B cell (primary cell): ENCODE measurements around the gene CZIB. TPM values are rescaled to one million over a fixed set of nuclear protein-coding genes. Genes with fewer than 3 reads are reported as not detected.

ENCODE experiments used
- ATAC-seq: fragments of 200-7000 bp; cut with Tn5 transposase; one replicate; pipeline ENCODE4 v1.10.0; 2021; ENCODE audit warnings: low read depth, mild to moderate bottlenecking, moderate number of reproducible peaks, moderate library complexity
- CTCF ChIA-PET: fragments of 350-600 bp; sonication (Branson Sonifier 250); formaldehyde crosslinking; loops from one replicate; lab custom pipeline; 2021; ENCODE audit warnings: antibody characterized with exemption, inconsistent platforms; lab: Charles Lee
- POLR2A ChIA-PET: fragments of 350-600 bp; sonication (Branson Sonifier 250); formaldehyde crosslinking; loops from one replicate; lab custom pipeline; 2021; ENCODE audit warnings: antibody characterized with exemption; lab: Charles Lee
- DNase-seq: peaks from one replicate; pipeline ENCODE4 v3.0.0; 2013
- H2AFZ ChIP-seq: 2 replicates; pipeline ENCODE4 v1.6.1; 2012; ENCODE audit warnings: mild to moderate bottlenecking, low read depth, low read length; ENCODE audit not compliant: insufficient read depth, poor library complexity, severe bottlenecking
- H3K27ac ChIP-seq, 2 donors: 1 replicate in 1 of 2; 2 replicates in 1 of 2; pipeline ENCODE4 v1.5.1; 2012 to 2013; ENCODE audit warnings: low read length in 2 of 2, mild to moderate bottlenecking in 2 of 2, moderate library complexity in 1 of 2
- H3K27me3 ChIP-seq, 4 experiments: fragments of 200-600 bp in 1 of 4; sonication (generic) in 1 of 4; replicated peaks in 1 of 4; 1 replicate in 2 of 4; 2 replicates in 2 of 4; pipeline versions ENCODE4 v1.6.1 to v1.7.0; 2013 to 2016; ENCODE audit warnings: low read length in 3 of 4, mild to moderate bottlenecking in 2 of 4, mixed read lengths in 1 of 4, moderate library complexity in 1 of 4; ENCODE audit not compliant: insufficient read depth in 4 of 4, control insufficient read depth in 3 of 4; ENCODE audit errors: control extremely low read depth in 1 of 4
- H3K36me3 ChIP-seq, 2 experiments: replicated peaks in 1 of 2; 1 replicate in 1 of 2; 2 replicates in 1 of 2; pipeline versions ENCODE4 v1.6.1 to v1.7.1; 2013; ENCODE audit warnings: low read length in 1 of 2; ENCODE audit not compliant: insufficient read depth in 2 of 2, control insufficient read depth in 1 of 2; ENCODE audit errors: control extremely low read depth in 1 of 2, extremely low read depth in 1 of 2
- H3K4me1 ChIP-seq, 2 donors: fragments of 200-600 bp in 1 of 2; sonication (generic) in 1 of 2; 1 replicate in 1 of 2; 2 replicates in 1 of 2; pipeline versions ENCODE4 v1.5.1 to v1.6.1; 2013 to 2017; ENCODE audit warnings: low read length in 2 of 2; ENCODE audit not compliant: control insufficient read depth in 2 of 2, insufficient read depth in 2 of 2
- H3K4me2 ChIP-seq: replicated peaks from 2 replicates; pipeline ENCODE3; 2012; ENCODE audit warnings: mild to moderate bottlenecking, low read depth, low read length; ENCODE audit not compliant: poor library complexity, severe bottlenecking
- H3K4me3 ChIP-seq, 5 experiments: fragments of 200-600 bp in 1 of 5; sonication (generic) in 1 of 5; 1 replicate in 3 of 5; 2 replicates in 2 of 5; pipeline versions ENCODE4 v1.5.1 to v1.7.0; 2011 to 2016; ENCODE audit warnings: low read length in 4 of 5, mild to moderate bottlenecking in 4 of 5, low read depth in 2 of 5, control low read depth in 1 of 5, moderate library complexity in 1 of 5; ENCODE audit not compliant: insufficient read depth in 1 of 5; ENCODE audit errors: control extremely low read depth in 1 of 5, extremely low read depth in 1 of 5
- H3K79me2 ChIP-seq: fragments of 200-600 bp; sonication (generic); one replicate; pipeline ENCODE4 v1.6.0; 2016; ENCODE audit warnings: low read length; ENCODE audit not compliant: control insufficient read depth, insufficient read depth
- H3K9ac ChIP-seq: fragments of 200-600 bp; sonication (generic); 2 replicates; pipeline ENCODE4 v1.6.1; 2017; ENCODE audit warnings: mild to moderate bottlenecking, low read length, moderate library complexity
- H3K9me3 ChIP-seq, 3 donors: one replicate each; pipeline versions ENCODE4 v1.6.1 to v1.7.1; 2013; ENCODE audit warnings: low read length in 2 of 3; ENCODE audit not compliant: control insufficient read depth in 2 of 3, insufficient read depth in 1 of 3; ENCODE audit errors: control extremely low read depth in 1 of 3
- H4K20me1 ChIP-seq: 2 replicates; pipeline ENCODE4 v1.6.0; 2012; ENCODE audit warnings: mild to moderate bottlenecking, low read length; ENCODE audit not compliant: insufficient read depth, control insufficient read depth, poor library complexity, severe bottlenecking
- H3K27ac Mint-ChIP-seq: one replicate; pipeline ENCODE4 v1.8.0; 2021; ENCODE audit warnings: mixed read lengths
- H3K27me3 Mint-ChIP-seq: one replicate; pipeline ENCODE4 v1.8.0; 2021; ENCODE audit warnings: mixed read lengths
- H3K4me1 Mint-ChIP-seq: one replicate; pipeline ENCODE4 v1.8.0; 2021; ENCODE audit warnings: mixed read lengths
- H3K4me3 Mint-ChIP-seq: one replicate; pipeline ENCODE4 v1.8.0; 2021; ENCODE audit warnings: mixed read lengths
- H3K9me3 Mint-ChIP-seq: one replicate; pipeline ENCODE4 v1.8.0; 2022; ENCODE audit warnings: mixed read lengths; ENCODE audit not compliant: insufficient read depth
- EZH2 ChIP-seq: IDR thresholded peaks from 2 replicates; pipeline ENCODE4 v1.6.1; 2012; ENCODE audit warnings: borderline replicate concordance, low read depth, mild to moderate bottlenecking, moderate library complexity, low read length; ENCODE audit not compliant: insufficient read depth, poor library complexity, severe bottlenecking
- WGBS: methylation state at CpG from one replicate; pipeline ENCODE4 v1.1.5; 2013; ENCODE audit warnings: missing lambda C conversion rate; ENCODE audit not compliant: insufficient coverage; 5-methylcytosine and 5-hydroxymethylcytosine counted together
- intact Hi-C: fragments of 100-400 bp; cut with micrococcal nuclease; formaldehyde crosslinking; loops from one replicate; pipeline ENCODE4 v1.10.0; 2022
- polyA plus RNA-seq: library from polyadenylated mRNA; depleted of rRNA; stranded (reverse); fragments of >200 nt; gene quantifications from 2 replicates; pipeline ENCODE4 v1.2.3, GENCODE V29; 2012
- total RNA-seq, 2 donors: library from RNA; stranded (reverse); fragments of 120-200 nt in 1 of 2; gene quantifications; 1 replicate in 1 of 2; 2 replicates in 1 of 2; pipeline versions ENCODE4 v1.2.3 to v1.2.4, GENCODE V29; 2013 to 2022
- TF ChIP-seq, protein P1 (sequence below): fragments of 200-600 bp; IDR thresholded peaks from one replicate; pipeline ENCODE4 v1.8.0; 2022; ENCODE audit warnings: antibody characterized with exemption, mild to moderate bottlenecking

Gene CZIB
- total and polyA plus RNA-seq, 2 donors (not counting 1 experiment from before 2014, with no cell fraction given), result 47.9 to 62.0 TPM

DNA sequence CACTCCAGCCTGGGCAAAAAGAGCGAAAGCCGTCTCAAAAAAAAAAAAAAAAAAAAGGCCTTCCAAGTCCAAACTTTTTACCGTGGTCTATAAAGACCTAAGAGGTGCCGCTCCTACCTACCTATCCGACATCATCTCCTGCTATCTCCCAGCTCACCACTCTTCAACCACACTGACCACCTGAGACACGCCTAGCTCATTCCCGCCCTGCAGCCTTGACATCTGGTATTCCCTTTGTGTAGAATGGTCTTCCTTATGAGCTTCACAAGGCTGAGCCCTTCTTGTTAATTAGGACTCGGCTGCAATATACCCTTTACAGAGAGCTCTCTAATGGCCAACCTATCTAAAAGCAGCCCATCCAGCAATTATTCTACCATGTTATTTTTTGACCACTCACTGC is 17.2 kb upstream of the CZIB start:
- DNase-seq (no peak), ATAC-seq (no peak)
- peaks cover 18 to 26% of the 10 kb centered on the region in 2 donors for H3K4me1 ChIP-seq
- 26% methylated on average over 6 of the region's 8 CpGs for WGBS
- H3K27ac ChIP-seq, result peak overlapping the region; percentile 70 to 89
- no peaks in the 10 kb centered on the region for H3K27me3 ChIP-seq
- H3K27me3 Mint-ChIP-seq, result no peaks in the 10 kb centered on the region
- H3K4me3 Mint-ChIP-seq, result peak overlapping the region; percentile 99
- peak overlapping the region; percentile 93 for H3K4me2 ChIP-seq
- H3K9me3 ChIP-seq, result peaks cover 0 to 4% (median 0%) of the 10 kb centered on the region in 3 donors
- no peaks in the 10 kb centered on the region for H3K9me3 Mint-ChIP-seq
- H3K79me2 ChIP-seq, result peaks cover 39% of the 10 kb centered on the region
- H3K4me3 ChIP-seq, result peak overlapping the region; percentile 94 to 98 (median 98)
- CTCF ChIA-PET, result interaction anchor here (0.8 to 1.1 kb wide), 2 partner anchors 41 to 56 kb away, joined by 3 to 4 read pairs; no protein-coding TSS in a partner anchor
- peak overlapping the region; percentile 98 for H3K9ac ChIP-seq
- H3K4me1 Mint-ChIP-seq, result peaks cover 29% of the 10 kb centered on the region
- peak overlapping the region; percentile 96 for H3K27ac Mint-ChIP-seq
- peaks cover 11% of the 10 kb centered on the region for H4K20me1 ChIP-seq
- H2AFZ ChIP-seq, result peak overlapping the region; percentile 86
- POLR2A ChIA-PET, result interaction anchor here (1.5 kb wide), 1 partner anchor 18 kb away, joined by 4 read pairs; the partner anchor contains the start of gene CZIB
- peaks cover 0 to 35% of the 10 kb centered on the region in 2 experiments for H3K36me3 ChIP-seq
- TF ChIP-seq, protein P1, sequence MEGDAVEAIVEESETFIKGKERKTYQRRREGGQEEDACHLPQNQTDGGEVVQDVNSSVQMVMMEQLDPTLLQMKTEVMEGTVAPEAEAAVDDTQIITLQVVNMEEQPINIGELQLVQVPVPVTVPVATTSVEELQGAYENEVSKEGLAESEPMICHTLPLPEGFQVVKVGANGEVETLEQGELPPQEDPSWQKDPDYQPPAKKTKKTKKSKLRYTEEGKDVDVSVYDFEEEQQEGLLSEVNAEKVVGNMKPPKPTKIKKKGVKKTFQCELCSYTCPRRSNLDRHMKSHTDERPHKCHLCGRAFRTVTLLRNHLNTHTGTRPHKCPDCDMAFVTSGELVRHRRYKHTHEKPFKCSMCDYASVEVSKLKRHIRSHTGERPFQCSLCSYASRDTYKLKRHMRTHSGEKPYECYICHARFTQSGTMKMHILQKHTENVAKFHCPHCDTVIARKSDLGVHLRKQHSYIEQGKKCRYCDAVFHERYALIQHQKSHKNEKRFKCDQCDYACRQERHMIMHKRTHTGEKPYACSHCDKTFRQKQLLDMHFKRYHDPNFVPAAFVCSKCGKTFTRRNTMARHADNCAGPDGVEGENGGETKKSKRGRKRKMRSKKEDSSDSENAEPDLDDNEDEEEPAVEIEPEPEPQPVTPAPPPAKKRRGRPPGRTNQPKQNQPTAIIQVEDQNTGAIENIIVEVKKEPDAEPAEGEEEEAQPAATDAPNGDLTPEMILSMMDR, result no peak
- no peak for TF ChIP-seq EZH2
- intact Hi-C loops, result loop anchor here (1.0 to 2.0 kb wide), 4 partner anchors 17 to 1181 kb away; partner anchors contain the start of genes BTF3L4, CPT2 and CZIB

DNA sequence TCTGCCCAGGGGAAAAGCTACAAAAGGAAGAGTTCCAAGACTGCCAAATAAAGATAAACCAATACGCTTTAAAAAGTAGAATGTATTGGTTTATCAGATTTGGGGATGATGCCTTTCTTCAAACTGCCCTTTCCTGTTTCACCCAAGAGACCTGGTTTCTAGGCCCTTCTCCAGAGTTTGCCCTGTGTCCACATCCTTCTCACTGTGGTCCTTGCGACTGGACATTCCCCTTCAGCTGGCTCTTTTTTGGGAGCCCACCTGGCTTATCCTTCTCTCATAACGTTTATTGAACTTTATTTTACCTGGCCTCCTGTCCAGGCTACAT is 490 bp upstream of the CZIB start:
- peaks cover 0 to 8% of the 10 kb centered on the region in 2 experiments for H3K36me3 ChIP-seq
- no peaks in the 10 kb centered on the region for H4K20me1 ChIP-seq
- H3K4me3 ChIP-seq, result peak overlapping the region in 4 of 5 experiments; percentile 64 to 91 (median 77)
- 80% methylated on average over 1 of the region's 3 CpGs for WGBS
- CTCF ChIA-PET, result no interaction called here
- H3K4me2 ChIP-seq, result peak overlapping the region; percentile 81
- H3K4me1 Mint-ChIP-seq, result peaks cover 20% of the 10 kb centered on the region
- no peaks in the 10 kb centered on the region for H3K27me3 Mint-ChIP-seq
- ATAC-seq, result no peak
- peak overlapping the region; percentile 95 for H2AFZ ChIP-seq
- peak overlapping the region; percentile 85 to 87 for H3K27ac ChIP-seq
- peak overlapping the region; percentile 94 for H3K9ac ChIP-seq
- H3K4me3 Mint-ChIP-seq, result peak overlapping the region; percentile 97
- no peaks in the 10 kb centered on the region for H3K9me3 ChIP-seq
- POLR2A ChIA-PET, result interaction anchor here (1.7 kb wide), 1 partner anchor 17 kb away, joined by 4 read pairs; the partner anchor contains the start of gene MAGOH
- H3K4me1 ChIP-seq, result peaks cover 13 to 17% of the 10 kb centered on the region in 2 donors
- H3K27me3 ChIP-seq, result no peaks in the 10 kb centered on the region
- no peaks in the 10 kb centered on the region for H3K9me3 Mint-ChIP-seq
- peak overlapping the region; percentile 99 for H3K27ac Mint-ChIP-seq
- TF ChIP-seq, protein P1, result no peak
- peaks cover 23% of the 10 kb centered on the region for H3K79me2 ChIP-seq
- intact Hi-C loops, result loop anchor here (1.0 to 5.0 kb wide), 4 partner anchors 17 to 616 kb away; partner anchors contain the start of genes CPT2, MAGOH and NDC1
- no peak for DNase-seq
